T-cell (primary cell): Measurements from ENCODE around the gene TRMT44. TPM values are rescaled to one million over a fixed set of nuclear protein-coding genes. Genes with fewer than 3 reads are reported as not detected.

ENCODE experiments used
- ATAC-seq, 4 experiments: fragments of 200-7000 bp in 3 of 4; fragments of 150-1000 bp in 1 of 4; cut with Tn5 transposase; replicated peaks in 1 of 4; 1 replicate in 3 of 4; 2 replicates in 1 of 4; pipeline ENCODE4 v1.10.0; 2021; ENCODE audit warnings: moderate library complexity in 3 of 4, mild to moderate bottlenecking in 2 of 4, moderate number of reproducible peaks in 1 of 4
- CTCF ChIA-PET, 2 donors: fragments of 300-600 bp; sonication (Branson Sonifier 250); formaldehyde crosslinking; loops; one replicate each; lab custom pipeline; 2022; ENCODE audit warnings: antibody characterized with exemption in 2 of 2; lab: Charles Lee
- POLR2A ChIA-PET, 2 donors: fragments of 300-600 bp; sonication (Branson Sonifier 250); formaldehyde crosslinking; loops; one replicate each; lab custom pipeline; 2022; ENCODE audit warnings: antibody characterized with exemption in 2 of 2; lab: Charles Lee
- DNase-seq, 35 experiments: peaks; one replicate each; pipeline versions ENCODE4 v3.0.0 to v3.0.0-alpha.2; 2013 to 2023
- H3K27ac ChIP-seq: one replicate; pipeline ENCODE4 v1.5.1; 2013; ENCODE audit warnings: low read length
- H3K27me3 ChIP-seq, 2 experiments: replicated peaks in 1 of 2; 1 replicate in 1 of 2; 2 replicates in 1 of 2; pipeline versions ENCODE4 v1.6.1 to v1.7.0; 2013; ENCODE audit warnings: low read length in 1 of 2, mixed read lengths in 1 of 2; ENCODE audit not compliant: control insufficient read depth in 2 of 2, insufficient read depth in 2 of 2; ENCODE audit errors: extremely low read depth in 1 of 2
- H3K36me3 ChIP-seq, 2 donors: 1 replicate in 1 of 2; 2 replicates in 1 of 2; pipeline versions ENCODE4 v1.6.1 to v1.7.0; 2013; ENCODE audit warnings: low read length in 1 of 2; ENCODE audit not compliant: control insufficient read depth in 2 of 2, insufficient read depth in 1 of 2; ENCODE audit errors: extremely low read depth in 1 of 2
- H3K4me1 ChIP-seq, 2 experiments: 1 replicate in 1 of 2; 2 replicates in 1 of 2; pipeline versions ENCODE4 v1.6.1 to v1.7.0; 2013; ENCODE audit warnings: low read length in 2 of 2, mixed read lengths in 1 of 2; ENCODE audit not compliant: insufficient read depth in 2 of 2, control insufficient read depth in 1 of 2; ENCODE audit errors: extremely low read depth in 1 of 2
- H3K4me3 ChIP-seq, 2 donors: 1 replicate in 1 of 2; 2 replicates in 1 of 2; pipeline versions ENCODE4 v1.5.1 to v1.7.0; 2013; ENCODE audit warnings: mild to moderate bottlenecking in 2 of 2, low read length in 1 of 2, moderate library complexity in 1 of 2; ENCODE audit not compliant: control insufficient read depth in 1 of 2; ENCODE audit errors: extremely low read depth in 1 of 2
- H3K9me3 ChIP-seq: 2 replicates; pipeline ENCODE4 v1.7.0; 2013
- H3K27ac Mint-ChIP-seq, 2 donors: one replicate each; pipeline ENCODE4 v1.8.0; 2020 to 2021; ENCODE audit warnings: mild to moderate bottlenecking in 2 of 2, mixed read lengths in 2 of 2
- H3K27me3 Mint-ChIP-seq, 2 donors: one replicate each; pipeline ENCODE4 v1.8.0; 2021 to 2022; ENCODE audit warnings: mixed read lengths in 2 of 2
- H3K36me3 Mint-ChIP-seq: one replicate; pipeline ENCODE4 v1.8.0; 2021; ENCODE audit warnings: mixed read lengths
- H3K4me1 Mint-ChIP-seq, 3 donors: one replicate each; pipeline ENCODE4 v1.8.0; 2020 to 2022; ENCODE audit warnings: mixed read lengths in 3 of 3, mild to moderate bottlenecking in 1 of 3
- H3K4me3 Mint-ChIP-seq, 3 donors: one replicate each; pipeline ENCODE4 v1.8.0; 2020 to 2022; ENCODE audit warnings: mild to moderate bottlenecking in 3 of 3, mixed read lengths in 3 of 3, moderate library complexity in 3 of 3
- H3K9me3 Mint-ChIP-seq, 3 donors: one replicate each; pipeline ENCODE4 v1.8.0; 2020 to 2022; ENCODE audit warnings: mixed read lengths in 3 of 3
- WGBS: methylation state at CpG from one replicate; pipeline ENCODE4 v1.1.5; 2013; ENCODE audit warnings: missing lambda C conversion rate; ENCODE audit not compliant: insufficient coverage; 5-methylcytosine and 5-hydroxymethylcytosine counted together
- total RNA-seq, 35 experiments: library from RNA in 6 of 35; stranded (reverse) in 6 of 35; fragments of 120-200 nt in 1 of 35; gene quantifications; one replicate each; pipeline versions ENCODE4 v1.2.1 to v1.2.4 and lab custom pipeline; 2013 to 2026

TRMT44 gene
- total RNA-seq, 5 donors from 2014 or later (not counting 1 experiment from before 2014, with no cell fraction given) = 25.6 to 40.9 (median 35.3) TPM

- H3K4me1 Mint-ChIP-seq = no peaks in the 10 kb centered on the region
- no peaks in the 10 kb centered on the region for H3K36me3 ChIP-seq
- no peak overlapping the region for H3K4me3 Mint-ChIP-seq
- 88% methylated on average over 6 of the region's 10 CpGs for WGBS
- H3K27me3 Mint-ChIP-seq = peaks cover 0 to 3% of the 10 kb centered on the region in 2 donors
- H3K9me3 ChIP-seq = no peaks in the 10 kb centered on the region
- H3K27ac ChIP-seq = no peak overlapping the region
- no peak overlapping the region for H3K4me3 ChIP-seq
- no peaks in the 10 kb centered on the region for H3K36me3 Mint-ChIP-seq
- H3K4me1 ChIP-seq = no peaks in the 10 kb centered on the region
- POLR2A ChIA-PET = no interaction called here
- no peak overlapping the region for H3K27ac Mint-ChIP-seq
- CTCF ChIA-PET = no interaction called here
- peaks cover 8 to 10% (median 8%) of the 10 kb centered on the region in 3 donors for H3K9me3 Mint-ChIP-seq
- no peak for ATAC-seq
- peaks cover 0 to 12% of the 10 kb centered on the region in 2 experiments for H3K27me3 ChIP-seq
- no peak for DNase-seq
Measured at GRCh38 chr4:8514391-8514790, 73.8 kb downstream of the TRMT44 start.

GRCh38 chr4:8515316-8516060 is 74.9 kb downstream of the TRMT44 start:
- Mint-ChIP-seq H3K9me3 (peaks cover 8 to 16% (median 16%) of the 10 kb centered on the region in 3 donors), H3K27me3 (peaks cover 0 to 3% of the 10 kb centered on the region in 2 donors), H3K4me1 (no peaks in the 10 kb centered on the region), H3K27ac (no peak overlapping the region), H3K4me3 (no peak overlapping the region), H3K36me3 (no peaks in the 10 kb centered on the region)
- Histone ChIP-seq H3K4me3 (no peak overlapping the region), H3K9me3 (no peaks in the 10 kb centered on the region), H3K27me3 (peaks cover 0 to 14% of the 10 kb centered on the region in 2 experiments), H3K27ac (no peak overlapping the region), H3K4me1 (no peaks in the 10 kb centered on the region), H3K36me3 (no peaks in the 10 kb centered on the region)
- DNase-seq (no peak), ATAC-seq (no peak)
- 70% methylated on average over 8 of the region's 18 CpGs for WGBS
- POLR2A ChIA-PET = no interaction called here
- CTCF ChIA-PET = no interaction called here

GRCh38 chr4:8516061-8516573 is 75.5 kb downstream of the TRMT44 start:
- 82% methylated on average over 12 of the region's 14 CpGs for WGBS

GRCh38 chr4:8516996-8517550 is 76.5 kb downstream of the TRMT44 start:
- no peak for DNase-seq
- H3K4me3 ChIP-seq = no peak overlapping the region
- Mint-ChIP-seq H3K27me3 (peaks cover 0 to 3% of the 10 kb centered on the region in 2 donors), H3K4me1 (no peaks in the 10 kb centered on the region), H3K4me3 (no peak overlapping the region), H3K36me3 (no peaks in the 10 kb centered on the region), H3K27ac (no peak overlapping the region), H3K9me3 (peaks cover 8 to 21% (median 20%) of the 10 kb centered on the region in 3 donors)
- POLR2A ChIA-PET = no interaction called here
- no peaks in the 10 kb centered on the region for H3K9me3 ChIP-seq
- no peak overlapping the region for H3K27ac ChIP-seq
- CTCF ChIA-PET = no interaction called here
- peaks cover 0 to 14% of the 10 kb centered on the region in 2 experiments for H3K27me3 ChIP-seq
- no peaks in the 10 kb centered on the region for H3K36me3 ChIP-seq
- no peak for ATAC-seq
- no peaks in the 10 kb centered on the region for H3K4me1 ChIP-seq
- WGBS = 66% methylated on average over 5 of the region's 5 CpGs

More at GRCh38 chr4:8516061-8516573, 75.5 kb downstream of the TRMT44 start:
- POLR2A ChIA-PET = no interaction called here
- Mint-ChIP-seq H3K36me3 (no peaks in the 10 kb centered on the region), H3K4me3 (no peak overlapping the region), H3K27me3 (peaks cover 0 to 3% of the 10 kb centered on the region in 2 donors), H3K27ac (no peak overlapping the region), H3K9me3 (peaks cover 8 to 20% (median 20%) of the 10 kb centered on the region in 3 donors), H3K4me1 (no peaks in the 10 kb centered on the region)
- DNase-seq (no peak), ATAC-seq (no peak)
- Histone ChIP-seq H3K4me1 (no peaks in the 10 kb centered on the region), H3K4me3 (no peak overlapping the region), H3K9me3 (no peaks in the 10 kb centered on the region), H3K36me3 (no peaks in the 10 kb centered on the region), H3K27me3 (peaks cover 0 to 14% of the 10 kb centered on the region in 2 experiments), H3K27ac (no peak overlapping the region)
- CTCF ChIA-PET = no interaction called here

GRCh38 chr4:8517946-8518345 is 77.4 kb downstream of the TRMT44 start:
- Histone ChIP-seq H3K27me3 (peaks cover 0 to 17% of the 10 kb centered on the region in 2 experiments), H3K27ac (no peak overlapping the region), H3K4me3 (no peak overlapping the region), H3K9me3 (no peaks in the 10 kb centered on the region), H3K36me3 (no peaks in the 10 kb centered on the region), H3K4me1 (no peaks in the 10 kb centered on the region)
- ChIA-PET POLR2A (no interaction called here), CTCF (no interaction called here)
- Mint-ChIP-seq H3K9me3 (peaks cover 7 to 19% (median 19%) of the 10 kb centered on the region in 3 donors), H3K4me1 (no peaks in the 10 kb centered on the region), H3K27me3 (peaks cover 2 to 3% of the 10 kb centered on the region in 2 donors), H3K36me3 (no peaks in the 10 kb centered on the region), H3K27ac (no peak overlapping the region), H3K4me3 (no peak overlapping the region)
- ATAC-seq (no peak), DNase-seq (no peak)
- 82% methylated on average over 12 of the region's 13 CpGs for WGBS

GRCh38 chr4:8522160-8523120 is 81.9 kb downstream of the TRMT44 start:
- H3K9me3 ChIP-seq = no peaks in the 10 kb centered on the region
- H3K4me3 ChIP-seq = no peak overlapping the region
- H3K36me3 ChIP-seq = no peaks in the 10 kb centered on the region
- no peak for DNase-seq
- no peaks in the 10 kb centered on the region for H3K4me1 Mint-ChIP-seq
- H3K27ac Mint-ChIP-seq = no peak overlapping the region
- peaks cover 0 to 12% of the 10 kb centered on the region in 2 experiments for H3K27me3 ChIP-seq
- ChIA-PET POLR2A (no interaction called here), CTCF (no interaction called here)
- H3K4me1 ChIP-seq = no peaks in the 10 kb centered on the region
- ATAC-seq = no peak
- H3K36me3 Mint-ChIP-seq = no peaks in the 10 kb centered on the region
- 83% methylated on average over 10 of the region's 24 CpGs for WGBS
- peaks cover 0 to 2% of the 10 kb centered on the region in 2 donors for H3K27me3 Mint-ChIP-seq
- no peak overlapping the region for H3K4me3 Mint-ChIP-seq
- H3K9me3 Mint-ChIP-seq = peaks cover 0 to 12% (median 12%) of the 10 kb centered on the region in 3 donors
- no peak overlapping the region for H3K27ac ChIP-seq
